Right renal cortex interstitium (tissue), 3 donors: ENCODE data around the gene CNTNAP4. TPM values are rescaled to one million over a fixed set of nuclear protein-coding genes. Genes with fewer than 3 reads are reported as not detected.

ENCODE experiments used
- DNase-seq, 3 donors: peaks; one replicate each; pipeline ENCODE4 v3.0.0-alpha.2; 2013; ENCODE audit warnings: low read depth in 3 of 3, low spot score in 2 of 3
- polyA plus RNA-seq, 3 donors: library from polyadenylated mRNA; unstranded; fragments of 120-200 nt; gene quantifications; one replicate each; pipeline ENCODE4 v1.2.1, GENCODE V29; 2013; ENCODE audit not compliant: insufficient read length in 3 of 3

The CNTNAP4 gene
- under 1 TPM; 0.24 to 0.46 (median 0.31) TPM for polyA plus RNA-seq

- no peak for DNase-seq
Observed at GRCh38 chr16:76276745-76277438, at the start of gene CNTNAP4. Gene CNTNAP4, plus strand, starts transcription at chr16:76277401. Its CDS starts 262 bp downstream, at chr16:76277663.

- no peak for DNase-seq
Observed at GRCh38 chr16:76228546-76229146, 48.6 kb upstream of the CNTNAP4 start.

- DNase-seq = no peak
Observed at GRCh38 chr16:76232704-76233103, 44.5 kb upstream of the CNTNAP4 start.

GRCh38 chr16:76235025-76235424 lies 42.2 kb upstream of the CNTNAP4 start:
- DNase-seq = no peak

GRCh38 chr16:76235426-76235825 lies 41.8 kb upstream of the CNTNAP4 start:
- no peak for DNase-seq

GRCh38 chr16:76237471-76237870 lies 39.7 kb upstream of the CNTNAP4 start:
- no peak for DNase-seq

- no peak for DNase-seq
Observed at GRCh38 chr16:76241755-76242154, 35.4 kb upstream of the CNTNAP4 start.

- DNase-seq = no peak
Observed at GRCh38 chr16:76243620-76244019, 33.6 kb upstream of the CNTNAP4 start.

GRCh38 chr16:76246587-76246986 lies 30.6 kb upstream of the CNTNAP4 start:
- DNase-seq = no peak

- no peak for DNase-seq
Observed at GRCh38 chr16:76265434-76266045, 11.7 kb upstream of the CNTNAP4 start.

GRCh38 chr16:76268824-76269223 lies 8.4 kb upstream of the CNTNAP4 start:
- DNase-seq = no peak

GRCh38 chr16:76277460-76278030 lies 344 bp downstream of the CNTNAP4 start:
- no peak for DNase-seq

GRCh38 chr16:76278086-76278485 lies 885 bp downstream of the CNTNAP4 start:
- DNase-seq = no peak

GRCh38 chr16:76278980-76279379 lies 1.8 kb downstream of the CNTNAP4 start:
- no peak for DNase-seq

- no peak for DNase-seq
Observed at GRCh38 chr16:76280421-76281215, 3.4 kb downstream of the CNTNAP4 start.

- no peak for DNase-seq
Observed at GRCh38 chr16:76287466-76287865, 10.3 kb downstream of the CNTNAP4 start.

- DNase-seq = no peak
Observed at GRCh38 chr16:76292218-76292617, 15.0 kb downstream of the CNTNAP4 start.

GRCh38 chr16:76293980-76294379 lies 16.8 kb downstream of the CNTNAP4 start:
- no peak for DNase-seq

GRCh38 chr16:76294396-76295214 lies 17.4 kb downstream of the CNTNAP4 start:
- no peak for DNase-seq

GRCh38 chr16:76297941-76298340 lies 20.7 kb downstream of the CNTNAP4 start:
- no peak for DNase-seq
